K562 (cell line): ENCODE measurements around the gene ZNF350. TPM values are rescaled to one million over a fixed set of nuclear protein-coding genes. Genes with fewer than 3 reads are reported as not detected.

Source experiments
- CBX3 ChIP-seq, 2 experiments: IDR thresholded peaks; 1 replicate in 1 of 2; 2 replicates in 1 of 2; pipeline ENCODE4 v1.6.1; 2012; ENCODE audit warnings: inconsistent platforms in 2 of 2, low read length in 2 of 2, borderline replicate concordance in 1 of 2, control low read depth in 1 of 2
- CHD2 ChIP-seq: IDR thresholded peaks from 2 replicates; pipeline ENCODE4 v1.6.1; 2011; ENCODE audit warnings: low read depth, low read length
- CREM ChIP-seq: IDR thresholded peaks from 2 replicates; pipeline ENCODE4 v1.6.1; 2014; ENCODE audit warnings: antibody characterized with exemption, low read depth
- CTBP1 ChIP-seq: fragments of 450-650 bp; IDR thresholded peaks from 2 replicates; pipeline ENCODE4 v1.6.1; 2016; ENCODE audit warnings: borderline replicate concordance
- ELF2 ChIP-seq: fragments of 250-450 bp; sonication (Bioruptor Pico); IDR thresholded peaks from 2 replicates; pipeline ENCODE4 v1.5.0; 2021; ENCODE audit warnings: mild to moderate bottlenecking
- ESRRA ChIP-seq: fragments of 450-650 bp; IDR thresholded peaks from 2 replicates; pipeline ENCODE4 v1.6.1; 2014; ENCODE audit warnings: low read depth, mild to moderate bottlenecking, moderate library complexity, borderline replicate concordance
- FOXP1 ChIP-seq: sonication (generic); formaldehyde crosslinking; IDR thresholded peaks from 2 replicates; pipeline ENCODE4 v1.8.0; 2022; ENCODE audit warnings: mild to moderate bottlenecking, missing genetic modification reagents
- GATA2 ChIP-seq: sonication (generic); formaldehyde crosslinking; IDR thresholded peaks from 2 replicates; pipeline ENCODE4 v1.4.0; 2020; ENCODE audit warnings: mild to moderate bottlenecking, missing genetic modification reagents
- HNRNPLL ChIP-seq: fragments of 200-400 bp; formaldehyde crosslinking; IDR thresholded peaks from 2 replicates; pipeline ENCODE4 v1.6.1; 2017; ENCODE audit warnings: low read length, low read depth, mild to moderate bottlenecking; ENCODE audit not compliant: poor library complexity, severe bottlenecking
- NBN ChIP-seq: fragments of 450-650 bp; IDR thresholded peaks from 2 replicates; pipeline ENCODE4 v1.6.1; 2016; ENCODE audit warnings: low read depth, mild to moderate bottlenecking
- NR2C2 ChIP-seq, 2 experiments: fragments of 200-800 bp in 1 of 2; sonication (Bioruptor generic) in 1 of 2; sonication (generic) in 1 of 2; formaldehyde crosslinking in 1 of 2; IDR thresholded peaks; 2 replicates each; pipeline versions ENCODE4 v1.6.1 to v1.8.0; 2016 to 2022; ENCODE audit warnings: mild to moderate bottlenecking in 1 of 2, missing compliant biosample characterization in 1 of 2, missing genetic modification characterization in 1 of 2, missing genetic modification reagents in 1 of 2
- POLR2A ChIP-seq: fragments of 450-650 bp; conservative IDR thresholded peaks from 2 replicates; pipeline ENCODE4 v1.6.1; 2016
- SIRT6 ChIP-seq: IDR thresholded peaks from one replicate; pipeline ENCODE4 v1.6.1; 2012; ENCODE audit warnings: low read depth, mild to moderate bottlenecking, control low read depth, inconsistent platforms, low read length, moderate library complexity
- TBL1XR1 ChIP-seq, 2 experiments: IDR thresholded peaks; 2 replicates each; pipeline ENCODE4 v1.6.1; 2012; ENCODE audit warnings: improper control_type of control experiment in 2 of 2, low read length in 2 of 2, mild to moderate bottlenecking in 1 of 2
- TCFL5 ChIP-seq: fragments of 250-450 bp; sonication (Bioruptor Pico); conservative IDR thresholded peaks from 2 replicates; pipeline ENCODE4 v1.6.1; 2021; ENCODE audit warnings: mild to moderate bottlenecking, moderate library complexity, matching md5 sums
- TRIM28 ChIP-seq: fragments of 450-650 bp; IDR thresholded peaks from 2 replicates; pipeline ENCODE4 v1.6.1; 2017
- ZFPM2 ChIP-seq: fragments of 250-450 bp; sonication (Bioruptor Pico); IDR thresholded peaks from 2 replicates; pipeline ENCODE4 v1.5.1; 2022; ENCODE audit warnings: mild to moderate bottlenecking
- ZNF239 ChIP-seq: fragments of 250-450 bp; sonication (Bioruptor Pico); IDR thresholded peaks from 2 replicates; pipeline ENCODE4 v1.4.0; 2020; ENCODE audit warnings: mild to moderate bottlenecking
- ZNF384 ChIP-seq: IDR thresholded peaks from 2 replicates; pipeline ENCODE4 v1.6.1; 2012; ENCODE audit warnings: low read depth, low read length, improper control_type of control experiment
- ZNF507 ChIP-seq: conservative IDR thresholded peaks from 2 replicates; pipeline ENCODE4 v1.6.1; 2017; ENCODE audit warnings: missing genetic modification characterization, missing compliant biosample characterization
- ZNF695 ChIP-seq: fragments of 450-650 bp; formaldehyde crosslinking; IDR thresholded peaks from 2 replicates; pipeline ENCODE4 v1.4.0; 2020; ENCODE audit warnings: mild to moderate bottlenecking, moderate library complexity
- ZNF77 ChIP-seq: fragments of 250-450 bp; sonication (Bioruptor Pico); IDR thresholded peaks from 2 replicates; pipeline ENCODE4 v1.5.0; 2020
- polyA plus RNA-seq, 8 experiments: library from polyadenylated mRNA; depleted of rRNA in 4 of 8; stranded (reverse) in 5 of 8; unstranded in 3 of 8; fragments of >200 nt; fragmentation: Nextera tagmentation in 2 of 8; fragmentation: Illumina TruSeq in 1 of 8; extraction: Ambion mirVana in 2 of 8; extraction: Trizol in 1 of 8; gene quantifications; 2 replicates each; pipeline versions ENCODE4 v1.2.1 to v1.2.3, GENCODE V29; 2011 to 2014; ENCODE audit warnings: inconsistent platforms in 1 of 8, missing spikeins in 1 of 8
- total RNA-seq, 7 experiments: library from RNA; depleted of rRNA in 6 of 7; stranded (reverse); fragments of >200 nt in 6 of 7; fragmentation: Illumina TruSeq in 2 of 7; extraction: Trizol in 2 of 7; gene quantifications; 2 replicates each; pipeline versions ENCODE4 v1.2.1 to v1.2.3, GENCODE V29; 2011 to 2021; ENCODE audit warnings: low replicate concordance in 1 of 7
- TF ChIP-seq, protein P1 (sequence below): fragments of 250-450 bp; sonication (Bioruptor Pico); IDR thresholded peaks from 2 replicates; pipeline ENCODE4 v1.8.0; 2021; ENCODE audit warnings: borderline replicate concordance, mild to moderate bottlenecking, moderate library complexity; ENCODE audit not compliant: poor library complexity, severe bottlenecking
- TF ChIP-seq, protein P2 (sequence below): sonication (generic); formaldehyde crosslinking; IDR thresholded peaks from 2 replicates; pipeline ENCODE4 v1.9.0; 2022; ENCODE audit warnings: mild to moderate bottlenecking, missing genetic modification reagents
- TF ChIP-seq, protein P3 (sequence below): sonication (generic); formaldehyde crosslinking; IDR thresholded peaks from 2 replicates; pipeline ENCODE4 v1.4.0; 2020; ENCODE audit warnings: mild to moderate bottlenecking, missing genetic modification reagents
- TF ChIP-seq, protein P4 (sequence below): IDR thresholded peaks from 2 replicates; pipeline ENCODE4 v1.6.1; 2014; ENCODE audit warnings: antibody characterized with exemption

ZNF350 gene
- total and polyA plus RNA-seq, 9 of the 15 experiments (the other 6 are each of a cell fraction or from before 2014, with no cell fraction given) = 1.7 to 4.8 (median 2.9) TPM

DNA sequence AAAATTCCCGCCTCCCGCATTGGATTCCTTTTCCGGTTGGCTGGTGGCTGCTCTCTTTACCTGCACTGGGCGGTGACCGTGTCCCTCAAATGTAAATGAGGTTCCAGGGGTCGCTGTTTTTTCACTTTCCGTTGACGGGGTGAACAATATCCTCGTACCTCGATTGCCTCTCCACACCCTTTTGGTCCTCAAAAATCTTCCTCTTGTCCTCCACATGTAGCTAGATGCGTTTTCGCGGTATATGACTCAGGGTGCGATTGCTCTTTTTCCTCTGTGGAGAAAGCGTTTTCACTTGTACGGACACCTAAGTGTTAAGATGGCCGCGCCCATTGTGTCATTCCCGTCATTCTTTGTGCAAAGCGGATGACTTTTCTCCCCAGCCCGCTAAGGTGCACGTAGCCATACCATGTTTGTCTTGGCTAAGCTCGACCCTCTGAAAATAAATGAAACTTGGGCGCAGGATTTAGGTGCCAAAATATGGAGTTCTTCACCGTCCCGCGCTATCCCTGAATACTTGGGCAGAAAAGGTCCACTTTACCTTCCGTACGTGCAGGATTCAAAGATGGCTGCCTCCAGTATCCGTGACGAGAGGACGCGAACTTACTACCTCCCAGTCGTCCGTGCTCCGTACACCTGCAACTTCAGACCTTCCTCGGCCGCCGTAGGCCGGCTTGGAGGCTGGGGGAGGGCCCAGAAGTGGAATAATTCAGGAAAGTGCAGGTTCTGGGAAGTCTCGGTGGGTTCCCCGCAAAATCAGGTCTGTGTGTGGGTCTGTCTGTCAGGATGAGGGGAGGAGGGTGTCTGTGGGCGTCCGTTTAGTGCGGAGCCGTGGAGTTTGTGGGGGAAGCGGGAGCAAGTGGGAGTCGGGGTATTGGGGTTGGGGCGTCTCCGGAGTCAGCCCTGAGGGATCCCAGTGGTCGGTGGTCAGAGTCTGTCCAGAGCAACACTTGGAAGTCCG, 59.6 kb downstream of the ZNF350 start, which contains the start of gene ZNF613 (continued):
- TF ChIP-seq, protein P1, sequence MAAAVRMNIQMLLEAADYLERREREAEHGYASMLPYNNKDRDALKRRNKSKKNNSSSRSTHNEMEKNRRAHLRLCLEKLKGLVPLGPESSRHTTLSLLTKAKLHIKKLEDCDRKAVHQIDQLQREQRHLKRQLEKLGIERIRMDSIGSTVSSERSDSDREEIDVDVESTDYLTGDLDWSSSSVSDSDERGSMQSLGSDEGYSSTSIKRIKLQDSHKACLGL (CRISPR knock-in tag) = no peak
- no peak for TF ChIP-seq TRIM28
- TF ChIP-seq TCFL5 (CRISPR knock-in tag) = no peak
- TF ChIP-seq ELF2 (CRISPR knock-in tag) = no peak
- no peak for TF ChIP-seq ZNF507 (tag)
- peak; percentile 70 for TF ChIP-seq HNRNPLL
- no peak for TF ChIP-seq ZFPM2 (CRISPR knock-in tag)
- TF ChIP-seq CTBP1 = no peak
- no peak for TF ChIP-seq NR2C2 (CRISPR knock-in tag; IDR thresholded peaks at IDR 0.05)
- TF ChIP-seq NR2C2 (tag; IDR thresholded peaks at IDR 0.05) = peak; percentile 93
- TF ChIP-seq, protein P2, sequence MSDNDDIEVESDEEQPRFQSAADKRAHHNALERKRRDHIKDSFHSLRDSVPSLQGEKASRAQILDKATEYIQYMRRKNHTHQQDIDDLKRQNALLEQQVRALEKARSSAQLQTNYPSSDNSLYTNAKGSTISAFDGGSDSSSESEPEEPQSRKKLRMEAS = peak; percentile 60; the same call in 1 of the 2 replicates
- no peak for TF ChIP-seq TBL1XR1 (IDR thresholded peaks at IDR 0.05; ENCODE audit: low read length in 2 of 2)
- peak; percentile 87 for TF ChIP-seq ZNF384
- TF ChIP-seq, protein P3, sequence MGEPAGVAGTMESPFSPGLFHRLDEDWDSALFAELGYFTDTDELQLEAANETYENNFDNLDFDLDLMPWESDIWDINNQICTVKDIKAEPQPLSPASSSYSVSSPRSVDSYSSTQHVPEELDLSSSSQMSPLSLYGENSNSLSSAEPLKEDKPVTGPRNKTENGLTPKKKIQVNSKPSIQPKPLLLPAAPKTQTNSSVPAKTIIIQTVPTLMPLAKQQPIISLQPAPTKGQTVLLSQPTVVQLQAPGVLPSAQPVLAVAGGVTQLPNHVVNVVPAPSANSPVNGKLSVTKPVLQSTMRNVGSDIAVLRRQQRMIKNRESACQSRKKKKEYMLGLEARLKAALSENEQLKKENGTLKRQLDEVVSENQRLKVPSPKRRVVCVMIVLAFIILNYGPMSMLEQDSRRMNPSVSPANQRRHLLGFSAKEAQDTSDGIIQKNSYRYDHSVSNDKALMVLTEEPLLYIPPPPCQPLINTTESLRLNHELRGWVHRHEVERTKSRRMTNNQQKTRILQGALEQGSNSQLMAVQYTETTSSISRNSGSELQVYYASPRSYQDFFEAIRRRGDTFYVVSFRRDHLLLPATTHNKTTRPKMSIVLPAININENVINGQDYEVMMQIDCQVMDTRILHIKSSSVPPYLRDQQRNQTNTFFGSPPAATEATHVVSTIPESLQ (CRISPR knock-in tag) = 0 out of 2 replicates have a peak, but pooled peaks have one; percentile 40
- TF ChIP-seq CBX3 (IDR thresholded peaks at IDR 0.05; ENCODE audit: borderline replicate concordance in 1 of 2, low read length in 2 of 2) = peak in 1 of 2 experiments; percentile 62; a peak in 2 of 3 replicates
- TF ChIP-seq FOXP1 = no peak
- no peak for TF ChIP-seq SIRT6
- TF ChIP-seq ZNF77 = no peak
- peak; percentile 62 for TF ChIP-seq POLR2A
- TF ChIP-seq CREM = peak; percentile 81
- TF ChIP-seq, protein P4, sequence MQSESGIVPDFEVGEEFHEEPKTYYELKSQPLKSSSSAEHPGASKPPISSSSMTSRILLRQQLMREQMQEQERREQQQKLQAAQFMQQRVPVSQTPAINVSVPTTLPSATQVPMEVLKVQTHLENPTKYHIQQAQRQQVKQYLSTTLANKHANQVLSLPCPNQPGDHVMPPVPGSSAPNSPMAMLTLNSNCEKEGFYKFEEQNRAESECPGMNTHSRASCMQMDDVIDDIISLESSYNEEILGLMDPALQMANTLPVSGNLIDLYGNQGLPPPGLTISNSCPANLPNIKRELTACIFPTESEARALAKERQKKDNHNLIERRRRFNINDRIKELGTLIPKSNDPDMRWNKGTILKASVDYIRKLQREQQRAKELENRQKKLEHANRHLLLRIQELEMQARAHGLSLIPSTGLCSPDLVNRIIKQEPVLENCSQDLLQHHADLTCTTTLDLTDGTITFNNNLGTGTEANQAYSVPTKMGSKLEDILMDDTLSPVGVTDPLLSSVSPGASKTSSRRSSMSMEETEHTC = no peak
- peak; percentile 45; the same call in 1 of the 2 replicates for TF ChIP-seq ZNF239 (CRISPR knock-in tag)
- TF ChIP-seq CHD2 = no peak; the same call in 1 of the 2 replicates
- no peak for TF ChIP-seq ESRRA
- TF ChIP-seq ZNF695 = no peak
- 0 out of 2 replicates have a peak, but pooled peaks have one; percentile 66 for TF ChIP-seq NBN
- TF ChIP-seq GATA2 (CRISPR knock-in tag) = no peak
